ENCODE data around the gene ACYP2.
A peak's percentile ranks its signal among the peaks of the same experiment; 100 is the strongest.
"Not testable (repeated sequence)": the region's sequence is repeated elsewhere in the genome, so short reads cannot be mapped to it uniquely, and the experiment has no call there.

Gene ACYP2

DNA sequence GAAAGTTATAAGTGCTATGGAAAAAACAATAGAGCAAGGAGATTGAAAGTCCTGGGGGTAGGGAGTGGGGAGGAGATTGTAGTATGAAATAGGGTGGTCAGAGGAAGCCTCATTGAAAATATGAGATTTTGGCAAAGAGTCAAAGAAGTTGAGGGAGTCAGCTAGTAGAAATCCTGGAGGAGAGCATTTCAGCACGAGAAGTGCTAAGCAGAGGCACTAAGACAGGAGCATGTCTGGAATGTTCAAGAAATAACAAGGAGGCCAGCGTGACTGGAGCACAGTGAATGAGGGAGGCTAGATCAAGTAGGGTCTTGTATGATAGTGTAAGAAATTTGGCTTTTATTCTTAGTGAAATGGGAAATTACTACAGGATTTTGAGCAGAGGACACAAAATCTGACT, 142.8 kb downstream of the ACYP2 start:
- peak; percentile 81 for DNase-seq (ENCODE audit: low read depth)
- H3K4me3 ChIP-seq (ENCODE audit: low read depth, low read length): no peak overlapping the region
- TF ChIP-seq, protein P1, sequence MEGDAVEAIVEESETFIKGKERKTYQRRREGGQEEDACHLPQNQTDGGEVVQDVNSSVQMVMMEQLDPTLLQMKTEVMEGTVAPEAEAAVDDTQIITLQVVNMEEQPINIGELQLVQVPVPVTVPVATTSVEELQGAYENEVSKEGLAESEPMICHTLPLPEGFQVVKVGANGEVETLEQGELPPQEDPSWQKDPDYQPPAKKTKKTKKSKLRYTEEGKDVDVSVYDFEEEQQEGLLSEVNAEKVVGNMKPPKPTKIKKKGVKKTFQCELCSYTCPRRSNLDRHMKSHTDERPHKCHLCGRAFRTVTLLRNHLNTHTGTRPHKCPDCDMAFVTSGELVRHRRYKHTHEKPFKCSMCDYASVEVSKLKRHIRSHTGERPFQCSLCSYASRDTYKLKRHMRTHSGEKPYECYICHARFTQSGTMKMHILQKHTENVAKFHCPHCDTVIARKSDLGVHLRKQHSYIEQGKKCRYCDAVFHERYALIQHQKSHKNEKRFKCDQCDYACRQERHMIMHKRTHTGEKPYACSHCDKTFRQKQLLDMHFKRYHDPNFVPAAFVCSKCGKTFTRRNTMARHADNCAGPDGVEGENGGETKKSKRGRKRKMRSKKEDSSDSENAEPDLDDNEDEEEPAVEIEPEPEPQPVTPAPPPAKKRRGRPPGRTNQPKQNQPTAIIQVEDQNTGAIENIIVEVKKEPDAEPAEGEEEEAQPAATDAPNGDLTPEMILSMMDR (conservative IDR thresholded peaks at IDR 0.05; ENCODE audit: low read depth, low read length): no peak

DNA sequence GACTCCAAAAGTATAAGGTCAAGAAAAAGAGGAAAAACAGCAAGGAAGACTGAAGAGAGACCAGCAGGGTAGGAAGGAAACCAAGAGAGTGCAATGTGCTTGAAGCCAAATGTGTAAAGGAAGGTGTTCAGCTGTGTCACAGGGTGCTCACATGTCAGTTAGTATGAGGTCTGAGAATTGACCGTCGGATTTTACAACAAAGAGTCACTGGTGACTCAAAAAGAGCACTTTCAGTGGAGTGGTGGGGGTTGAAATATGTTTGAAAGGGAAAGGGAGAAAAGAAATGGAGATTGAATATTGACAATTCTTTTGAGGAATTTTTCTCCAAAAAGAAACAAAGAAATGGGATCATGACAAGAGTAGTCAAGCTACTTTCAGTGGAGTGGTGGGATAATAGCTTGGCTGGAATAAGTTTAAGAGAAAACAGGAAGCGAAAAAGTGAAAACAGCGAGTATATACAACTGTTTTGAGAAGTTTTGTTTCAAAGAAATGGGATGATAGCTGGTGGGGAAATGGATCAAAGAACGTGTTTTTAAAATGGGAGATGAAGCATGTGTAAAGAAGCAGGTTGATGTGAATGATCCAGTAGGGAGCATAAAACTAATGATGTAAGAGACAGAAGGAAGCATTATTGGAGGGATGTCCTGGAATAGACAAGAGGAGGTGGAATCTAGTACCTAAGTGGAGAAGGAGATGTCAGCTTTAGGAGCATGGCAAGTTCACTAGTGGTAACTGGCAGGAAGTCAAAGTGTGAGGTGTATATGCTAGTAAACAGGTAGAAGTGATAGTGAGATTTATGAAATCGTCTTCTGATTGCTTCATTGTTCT, 144.2 kb downstream of the ACYP2 start:
- no peak for DNase-seq (ENCODE audit: low read depth)
- no peak overlapping the region for H3K4me3 ChIP-seq (ENCODE audit: low read depth, low read length)
- TF ChIP-seq, protein P1 (conservative IDR thresholded peaks at IDR 0.05; ENCODE audit: low read depth, low read length): no peak

DNA sequence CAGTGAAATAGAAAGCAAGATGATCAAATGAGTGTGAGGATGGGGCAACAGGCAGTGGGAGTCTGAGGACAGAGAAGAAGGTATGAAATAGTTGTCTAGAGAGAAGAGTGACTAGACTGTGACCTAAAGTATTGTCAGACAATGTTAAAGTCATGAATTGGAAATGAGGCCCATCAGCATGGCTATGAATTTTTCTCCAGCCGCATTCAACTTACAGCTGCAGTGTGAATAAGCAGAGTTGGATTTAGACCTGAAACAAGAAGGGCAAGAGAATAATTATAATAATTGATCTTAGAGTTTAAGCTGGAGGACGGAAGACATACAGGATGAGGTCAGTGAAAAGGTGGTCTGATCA, 144.8 kb downstream of the ACYP2 start:
- no peak for DNase-seq (ENCODE audit: low read depth)
- H3K4me3 ChIP-seq (ENCODE audit: low read depth, low read length): no peak overlapping the region
- TF ChIP-seq, protein P1 (conservative IDR thresholded peaks at IDR 0.05; ENCODE audit: low read depth, low read length): no peak

DNA sequence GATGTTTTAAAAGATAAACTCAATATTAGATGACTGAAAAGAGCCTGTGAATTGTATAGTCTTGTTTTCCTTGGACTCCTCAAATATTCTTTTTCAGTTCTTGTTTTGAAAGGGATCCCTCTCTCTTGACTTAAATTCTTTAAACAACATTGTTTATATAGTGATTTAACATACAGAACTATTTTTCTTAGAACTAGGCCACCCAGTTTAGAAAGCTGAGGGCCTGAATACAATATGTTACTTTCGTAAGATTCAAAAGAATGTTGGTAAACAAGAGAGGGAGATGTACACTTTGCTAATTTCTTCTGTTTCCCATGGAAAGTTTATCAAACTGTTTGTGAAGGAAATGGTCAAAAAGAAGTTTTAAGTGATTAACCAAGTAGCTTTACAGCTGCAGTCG, 146.1 kb downstream of the ACYP2 start:
- no peak overlapping the region for H3K4me3 ChIP-seq (ENCODE audit: low read depth, low read length)
- TF ChIP-seq, protein P1 (conservative IDR thresholded peaks at IDR 0.05; ENCODE audit: low read depth, low read length): no peak
- peak; percentile 49 for DNase-seq (ENCODE audit: low read depth)

DNA sequence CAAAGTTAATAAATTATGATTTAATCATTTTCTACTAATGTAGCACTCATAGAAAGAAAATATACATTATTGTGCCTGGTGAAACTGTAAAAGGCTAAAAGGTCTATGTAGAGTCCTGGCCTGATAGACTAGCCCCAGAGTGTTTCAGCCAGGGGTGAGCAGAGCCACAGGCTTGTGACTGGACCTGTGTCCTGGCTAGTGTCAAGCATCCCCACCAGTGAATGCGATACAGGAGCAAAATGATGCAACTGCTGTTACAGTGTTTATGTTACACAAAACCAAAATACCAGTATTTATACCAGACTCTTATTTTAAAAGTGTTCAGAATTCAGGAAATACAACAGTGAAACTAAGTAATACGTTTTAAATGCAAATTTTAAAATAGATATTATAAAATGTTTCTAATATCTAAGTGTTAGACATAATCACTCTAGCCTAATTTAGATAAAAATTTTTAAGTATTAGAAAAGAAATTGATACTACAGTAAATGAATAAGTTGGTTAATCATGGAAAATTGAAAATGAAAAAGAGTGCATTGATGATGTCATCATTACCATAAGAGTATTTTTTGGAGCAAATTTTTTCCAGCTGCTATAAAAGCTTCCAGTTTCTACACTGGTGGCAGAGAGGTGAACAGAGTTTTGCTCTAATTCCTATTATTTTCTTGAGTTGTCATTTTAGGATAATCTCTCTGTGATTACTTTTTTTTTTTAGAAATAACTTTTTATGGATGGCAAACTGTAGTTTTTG, 146.8 kb downstream of the ACYP2 start:
- DNase-seq (ENCODE audit: low read depth): peak; percentile 46
- no peak overlapping the region for H3K4me3 ChIP-seq (ENCODE audit: low read depth, low read length)
- TF ChIP-seq, protein P1 (conservative IDR thresholded peaks at IDR 0.05; ENCODE audit: low read depth, low read length): no peak

DNA sequence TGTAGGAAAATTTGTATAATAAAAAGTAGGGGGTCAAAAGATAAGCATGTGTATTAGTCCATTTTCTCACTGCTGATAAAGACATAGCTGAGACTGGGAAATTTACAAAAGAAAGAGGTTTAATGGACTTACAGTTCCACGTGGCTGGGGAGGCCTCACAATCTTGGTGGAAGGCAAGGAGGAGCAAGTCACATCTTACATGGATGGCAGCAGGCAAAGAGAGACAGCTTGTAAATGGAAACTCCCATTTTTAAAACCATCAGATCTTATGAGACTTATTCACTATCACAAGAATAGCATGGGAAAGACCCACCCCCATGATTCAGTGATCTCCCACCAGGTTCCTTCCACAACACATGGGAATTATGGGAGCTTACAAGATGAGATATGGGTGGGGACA, 149.7 kb downstream of the ACYP2 start:
- not testable (repeated sequence) for H3K4me3 ChIP-seq (ENCODE audit: low read depth, low read length); DNase-seq (ENCODE audit: low read depth)

DNA sequence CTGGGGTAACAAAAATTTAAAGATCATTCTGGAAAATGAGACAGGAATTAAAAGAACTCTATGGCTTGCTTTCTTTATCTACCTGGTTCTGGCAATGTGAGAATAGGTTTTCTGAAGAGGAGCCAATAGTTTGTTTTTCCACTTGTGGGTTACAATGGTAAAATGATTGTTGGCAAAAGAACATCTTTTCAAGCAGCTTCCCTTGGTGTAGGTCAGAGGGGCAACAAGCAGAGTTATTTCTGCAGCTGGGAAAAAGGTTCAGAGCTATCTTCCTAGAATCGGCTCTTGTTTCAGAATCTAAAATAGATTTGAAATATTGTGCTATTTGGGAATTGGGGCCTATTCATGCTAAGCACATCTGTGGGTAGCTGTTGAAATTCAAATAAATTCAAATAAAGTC, 152.2 kb downstream of the ACYP2 start:
- peak; percentile 55 for DNase-seq (ENCODE audit: low read depth)

More for the DNA sequence above, 152.2 kb downstream of the ACYP2 start:
- TF ChIP-seq, protein P1 (conservative IDR thresholded peaks at IDR 0.05; ENCODE audit: low read depth, low read length): no peak
- H3K4me3 ChIP-seq (ENCODE audit: low read depth, low read length): no peak overlapping the region

All from choroid plexus epithelial cell (primary cell).